GM18861 (cell line): ENCODE data around the gene METTL21C.

Experiments used
- ATAC-seq: cut with Tn5 transposase; IDR thresholded peaks from one replicate; pipeline ENCODE4 v1.9.1; 2021; ENCODE audit not compliant: unreplicated experiment

Gene METTL21C

GRCh38 chr13:102667911-102668310 lies 26.9 kb downstream of the METTL21C start:
- no peak for ATAC-seq

GRCh38 chr13:102667023-102667422 lies 27.8 kb downstream of the METTL21C start:
- ATAC-seq = no peak

GRCh38 chr13:102659168-102659713 lies 35.6 kb downstream of the METTL21C start:
- ATAC-seq = no peak

GRCh38 chr13:102658660-102659059 lies 36.2 kb downstream of the METTL21C start:
- no peak for ATAC-seq

- ATAC-seq = no peak
Observed at GRCh38 chr13:102657630-102658029, 37.2 kb downstream of the METTL21C start.

- no peak for ATAC-seq
Observed at GRCh38 chr13:102654756-102655155, 40.1 kb downstream of the METTL21C start.

GRCh38 chr13:102651892-102652291 lies 43.0 kb downstream of the METTL21C start:
- no peak for ATAC-seq

GRCh38 chr13:102651392-102651791 lies 43.5 kb downstream of the METTL21C start:
- ATAC-seq = no peak

- ATAC-seq = no peak
Observed at GRCh38 chr13:102650444-102650843, 44.4 kb downstream of the METTL21C start.

- no peak for ATAC-seq
Observed at GRCh38 chr13:102648046-102648445, 46.8 kb downstream of the METTL21C start.

GRCh38 chr13:102645701-102646100 lies 49.1 kb downstream of the METTL21C start:
- ATAC-seq = no peak

GRCh38 chr13:102643656-102644055 lies 51.2 kb downstream of the METTL21C start:
- no peak for ATAC-seq

- no peak for ATAC-seq
Observed at GRCh38 chr13:102642475-102642874, 52.4 kb downstream of the METTL21C start.

GRCh38 chr13:102642029-102642428 lies 52.8 kb downstream of the METTL21C start:
- no peak for ATAC-seq

- no peak for ATAC-seq
Observed at GRCh38 chr13:102638741-102639140, 56.1 kb downstream of the METTL21C start.
